K562 (cell line): ENCODE measurements around the gene PSD2. TPM values are rescaled to one million over a fixed set of nuclear protein-coding genes. Genes with fewer than 3 reads are reported as not detected.
A peak's percentile ranks its signal among the peaks of the same experiment; 100 is the strongest.

Source experiments
- BRCA1 ChIP-seq, 2 experiments: fragments of 450-650 bp in 1 of 2; sonication (generic) in 1 of 2; formaldehyde crosslinking in 1 of 2; IDR thresholded peaks; 2 replicates each; pipeline versions ENCODE4 v1.5.0 to v1.6.1; 2017 to 2020; ENCODE audit warnings: mild to moderate bottlenecking in 1 of 2, missing genetic modification reagents in 1 of 2
- BRF1 ChIP-seq: IDR thresholded peaks from 3 replicates; pipeline ENCODE4 v1.6.1; 2011; ENCODE audit warnings: borderline replicate concordance, mild to moderate bottlenecking; ENCODE audit not compliant: insufficient read length; ENCODE audit errors: extremely low read depth
- CBX3 ChIP-seq, 2 experiments: IDR thresholded peaks; 1 replicate in 1 of 2; 2 replicates in 1 of 2; pipeline ENCODE4 v1.6.1; 2012; ENCODE audit warnings: inconsistent platforms in 2 of 2, low read length in 2 of 2, borderline replicate concordance in 1 of 2, control low read depth in 1 of 2
- CHCHD3 ChIP-seq: fragments of 250-450 bp; sonication (Bioruptor Pico); IDR thresholded peaks from 2 replicates; pipeline ENCODE4 v2.1.2; 2022; ENCODE audit warnings: mild to moderate bottlenecking
- CUX1 ChIP-seq: fragments of 200-800 bp; sonication (Bioruptor generic); IDR thresholded peaks from 2 replicates; pipeline ENCODE4 v1.6.1; 2016; ENCODE audit warnings: missing genetic modification characterization, missing compliant biosample characterization
- ELK3 ChIP-seq: fragments of 450-650 bp; formaldehyde crosslinking; IDR thresholded peaks from 2 replicates; pipeline ENCODE4 v1.4.0; 2020; ENCODE audit warnings: mild to moderate bottlenecking
- GABPB1 ChIP-seq: sonication (generic); formaldehyde crosslinking; IDR thresholded peaks from 2 replicates; pipeline ENCODE4 v1.8.0; 2022; ENCODE audit warnings: mild to moderate bottlenecking, missing genetic modification reagents
- HIVEP1 ChIP-seq: fragments of 250-450 bp; sonication (Bioruptor Pico); IDR thresholded peaks from 2 replicates; pipeline ENCODE4 v1.4.0; 2020; ENCODE audit warnings: mild to moderate bottlenecking
- HNRNPH1 ChIP-seq: fragments of 200-400 bp; formaldehyde crosslinking; optimal IDR thresholded peaks from 2 replicates; pipeline ENCODE3; 2017; ENCODE audit warnings: low read depth, mild to moderate bottlenecking, low read length, moderate library complexity
- ILK ChIP-seq: fragments of 450-650 bp; IDR thresholded peaks from 2 replicates; pipeline ENCODE4 v1.6.1; 2016; ENCODE audit warnings: missing genetic modification characterization, low read depth, mild to moderate bottlenecking, missing compliant biosample characterization, moderate library complexity, borderline replicate concordance
- KDM2B ChIP-seq: fragments of 250-450 bp; sonication (Bioruptor Pico); IDR thresholded peaks from 2 replicates; pipeline ENCODE4 v1.8.0; 2021; ENCODE audit warnings: mild to moderate bottlenecking, moderate library complexity
- MCM3 ChIP-seq: fragments of 450-650 bp; IDR thresholded peaks from 2 replicates; pipeline ENCODE4 v1.6.1; 2016
- SP1 ChIP-seq: sonication (generic); formaldehyde crosslinking; IDR thresholded peaks from 2 replicates; pipeline ENCODE4 v1.8.1; 2022; ENCODE audit warnings: mild to moderate bottlenecking, missing genetic modification reagents
- TGIF2 ChIP-seq: sonication (generic); formaldehyde crosslinking; IDR thresholded peaks from 2 replicates; pipeline ENCODE4 v1.8.1; 2022; ENCODE audit warnings: mild to moderate bottlenecking, missing genetic modification reagents, moderate library complexity
- ZBTB11 ChIP-seq, 3 experiments: fragments of 200-800 bp in 1 of 3; fragments of 250-450 bp in 1 of 3; fragments of 450-650 bp in 1 of 3; sonication (Bioruptor Pico) in 1 of 3; sonication (Bioruptor generic) in 1 of 3; formaldehyde crosslinking in 1 of 3; IDR thresholded peaks; 2 replicates each; pipeline versions ENCODE4 v1.6.1 to v1.8.0; 2016 to 2022; ENCODE audit warnings: mild to moderate bottlenecking in 2 of 3, missing genetic modification characterization in 2 of 3, missing compliant biosample characterization in 1 of 3, moderate library complexity in 1 of 3
- ZNF197 ChIP-seq: fragments of 200-800 bp; sonication (Bioruptor generic); IDR thresholded peaks from 2 replicates; pipeline ENCODE4 v1.6.1; 2016; ENCODE audit warnings: low read depth, missing genetic modification characterization, missing compliant biosample characterization
- ZNF436 ChIP-seq: fragments of 250-450, 450-650 bp; sonication (Bioruptor Pico); formaldehyde crosslinking; IDR thresholded peaks from 2 replicates; pipeline ENCODE4 v1.7.0; 2020; ENCODE audit warnings: mild to moderate bottlenecking
- ZNF551 ChIP-seq: fragments of 250-450 bp; sonication (Bioruptor Pico); IDR thresholded peaks from 2 replicates; pipeline ENCODE4 v1.5.0; 2021; ENCODE audit warnings: mild to moderate bottlenecking, moderate library complexity
- polyA plus RNA-seq, 8 experiments: library from polyadenylated mRNA; depleted of rRNA in 4 of 8; stranded (reverse) in 5 of 8; unstranded in 3 of 8; fragments of >200 nt; fragmentation: Nextera tagmentation in 2 of 8; fragmentation: Illumina TruSeq in 1 of 8; extraction: Ambion mirVana in 2 of 8; extraction: Trizol in 1 of 8; gene quantifications; 2 replicates each; pipeline versions ENCODE4 v1.2.1 to v1.2.3, GENCODE V29; 2011 to 2014; ENCODE audit warnings: inconsistent platforms in 1 of 8, missing spikeins in 1 of 8
- total RNA-seq, 7 experiments: library from RNA; depleted of rRNA in 6 of 7; stranded (reverse); fragments of >200 nt in 6 of 7; fragmentation: Illumina TruSeq in 2 of 7; extraction: Trizol in 2 of 7; gene quantifications; 2 replicates each; pipeline versions ENCODE4 v1.2.1 to v1.2.3, GENCODE V29; 2011 to 2021; ENCODE audit warnings: low replicate concordance in 1 of 7

Gene PSD2
- total and polyA plus RNA-seq, 9 of the 15 experiments (the other 6 are each of a cell fraction or from before 2014, with no cell fraction given), result 0.01 to 0.09 (median 0.04) TPM; not detected in 4

GRCh38 chr5:139774980-139775661 lies 20.5 kb upstream of the PSD2 start (continued):
- TF ChIP-seq CUX1 (CRISPR knock-in tag) (no peak), CHCHD3 (no peak), ELK3 (CRISPR knock-in tag) (no peak), ZNF436 (CRISPR knock-in tag) (no peak), MCM3 (no peak), ZBTB11 (CRISPR knock-in tag; IDR thresholded peaks at IDR 0.05) (no peak), HIVEP1 (no peak), CBX3 (IDR thresholded peaks at IDR 0.05; ENCODE audit: borderline replicate concordance in 1 of 2, low read length in 2 of 2) (peak in 1 of 2 experiments; percentile 74; a peak in 1 of 3 replicates), ILK (tag) (no peak), ZNF197 (CRISPR knock-in tag) (no peak), GABPB1 (CRISPR knock-in tag) (peak; percentile 57; the same call in 1 of the 2 replicates), SP1 (CRISPR knock-in tag) (peak; percentile 45; the same call in 1 of the 2 replicates), ZNF551 (CRISPR knock-in tag) (no peak), KDM2B (no peak), BRF1 (no peak), HNRNPH1 (no peak), TGIF2 (CRISPR knock-in tag) (no peak), BRCA1 (IDR thresholded peaks at IDR 0.05) (no peak), BRCA1 (CRISPR knock-in tag; IDR thresholded peaks at IDR 0.05) (no peak)
